Body of pancreas (tissue), 4 donors: ENCODE measurements around the gene EIF4ENIF1.

ENCODE experiments used
- POLR2A ChIP-seq, 3 donors: fragments of 450-650 bp; IDR thresholded peaks; one replicate each; pipeline ENCODE4 v1.6.1; 2016; ENCODE audit warnings: antibody characterized with exemption in 3 of 3, mild to moderate bottlenecking in 2 of 3
- TF ChIP-seq, protein P1 (sequence below), 7 experiments: fragments of 450-650 bp in 4 of 7; fragments of 200-600 bp in 3 of 7; sonication (generic) in 3 of 7; IDR thresholded peaks; one replicate each; pipeline ENCODE4 v1.5.1; 2016 to 2019; ENCODE audit warnings: antibody characterized with exemption in 7 of 7

DNA sequence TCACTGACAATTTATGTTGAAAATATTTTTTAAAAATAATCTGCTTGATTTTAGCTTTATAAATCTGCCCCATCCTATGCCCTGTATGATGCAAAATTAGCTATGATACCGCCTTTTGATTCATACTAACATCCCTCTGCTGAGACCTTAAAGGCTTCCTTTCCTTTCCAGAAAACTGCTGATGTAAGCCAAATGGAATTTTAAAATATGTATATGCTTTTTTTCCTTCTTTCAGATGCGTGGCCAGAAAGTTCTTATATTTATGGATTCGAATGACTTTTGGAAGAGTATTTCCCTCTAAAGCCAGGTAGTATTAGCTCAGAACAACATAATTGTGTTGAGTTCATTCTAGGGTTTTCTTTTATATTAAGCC, 41.2 kb upstream of the EIF4ENIF1 start:
- TF ChIP-seq, protein P1, sequence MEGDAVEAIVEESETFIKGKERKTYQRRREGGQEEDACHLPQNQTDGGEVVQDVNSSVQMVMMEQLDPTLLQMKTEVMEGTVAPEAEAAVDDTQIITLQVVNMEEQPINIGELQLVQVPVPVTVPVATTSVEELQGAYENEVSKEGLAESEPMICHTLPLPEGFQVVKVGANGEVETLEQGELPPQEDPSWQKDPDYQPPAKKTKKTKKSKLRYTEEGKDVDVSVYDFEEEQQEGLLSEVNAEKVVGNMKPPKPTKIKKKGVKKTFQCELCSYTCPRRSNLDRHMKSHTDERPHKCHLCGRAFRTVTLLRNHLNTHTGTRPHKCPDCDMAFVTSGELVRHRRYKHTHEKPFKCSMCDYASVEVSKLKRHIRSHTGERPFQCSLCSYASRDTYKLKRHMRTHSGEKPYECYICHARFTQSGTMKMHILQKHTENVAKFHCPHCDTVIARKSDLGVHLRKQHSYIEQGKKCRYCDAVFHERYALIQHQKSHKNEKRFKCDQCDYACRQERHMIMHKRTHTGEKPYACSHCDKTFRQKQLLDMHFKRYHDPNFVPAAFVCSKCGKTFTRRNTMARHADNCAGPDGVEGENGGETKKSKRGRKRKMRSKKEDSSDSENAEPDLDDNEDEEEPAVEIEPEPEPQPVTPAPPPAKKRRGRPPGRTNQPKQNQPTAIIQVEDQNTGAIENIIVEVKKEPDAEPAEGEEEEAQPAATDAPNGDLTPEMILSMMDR (IDR thresholded peaks at IDR 0.05): no peak
- TF ChIP-seq POLR2A (IDR thresholded peaks at IDR 0.05): no peak
